Right lobe of liver (tissue), 4 donors: Measurements from ENCODE around the gene IPO13.

Experiments
- POLR2A ChIP-seq: fragments of 450-650 bp; IDR thresholded peaks from one replicate; pipeline ENCODE4 v1.6.1; 2017; ENCODE audit warnings: antibody characterized with exemption, mild to moderate bottlenecking
- TF ChIP-seq, protein P1 (sequence below), 4 donors: fragments of 200-600 bp in 3 of 4; fragments of 450-650 bp in 1 of 4; IDR thresholded peaks; one replicate each; pipeline versions ENCODE4 v1.5.1 to v1.8.0; 2016 to 2022; ENCODE audit warnings: antibody characterized with exemption in 4 of 4, mild to moderate bottlenecking in 2 of 4
- donor health status: DM: no; HTN: no; CAD: no.
- donor health status: DM: no; HTN: no; CAD: no.
- donor health status: DM: no; HTN: yes; CAD: no.

DNA sequence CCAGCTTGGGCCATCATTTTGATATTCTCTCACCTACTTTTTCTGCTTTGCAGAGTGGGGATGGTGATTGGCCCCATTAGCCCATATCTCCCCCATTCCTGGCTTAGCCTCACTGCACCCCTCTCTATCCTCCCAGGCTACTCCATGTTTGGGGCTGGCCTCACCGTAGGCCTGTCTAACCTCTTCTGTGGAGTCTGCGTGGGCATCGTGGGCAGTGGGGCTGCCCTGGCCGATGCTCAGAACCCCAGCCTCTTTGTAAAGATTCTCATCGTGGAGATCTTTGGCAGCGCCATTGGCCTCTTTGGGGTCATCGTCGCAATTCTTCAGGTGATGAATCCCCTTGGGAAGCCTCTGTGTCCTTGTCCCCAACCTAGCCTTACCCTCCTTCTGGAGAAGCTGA, 30.1 kb downstream of the IPO13 start:
- TF ChIP-seq, protein P1, sequence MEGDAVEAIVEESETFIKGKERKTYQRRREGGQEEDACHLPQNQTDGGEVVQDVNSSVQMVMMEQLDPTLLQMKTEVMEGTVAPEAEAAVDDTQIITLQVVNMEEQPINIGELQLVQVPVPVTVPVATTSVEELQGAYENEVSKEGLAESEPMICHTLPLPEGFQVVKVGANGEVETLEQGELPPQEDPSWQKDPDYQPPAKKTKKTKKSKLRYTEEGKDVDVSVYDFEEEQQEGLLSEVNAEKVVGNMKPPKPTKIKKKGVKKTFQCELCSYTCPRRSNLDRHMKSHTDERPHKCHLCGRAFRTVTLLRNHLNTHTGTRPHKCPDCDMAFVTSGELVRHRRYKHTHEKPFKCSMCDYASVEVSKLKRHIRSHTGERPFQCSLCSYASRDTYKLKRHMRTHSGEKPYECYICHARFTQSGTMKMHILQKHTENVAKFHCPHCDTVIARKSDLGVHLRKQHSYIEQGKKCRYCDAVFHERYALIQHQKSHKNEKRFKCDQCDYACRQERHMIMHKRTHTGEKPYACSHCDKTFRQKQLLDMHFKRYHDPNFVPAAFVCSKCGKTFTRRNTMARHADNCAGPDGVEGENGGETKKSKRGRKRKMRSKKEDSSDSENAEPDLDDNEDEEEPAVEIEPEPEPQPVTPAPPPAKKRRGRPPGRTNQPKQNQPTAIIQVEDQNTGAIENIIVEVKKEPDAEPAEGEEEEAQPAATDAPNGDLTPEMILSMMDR (IDR thresholded peaks at IDR 0.05): no peak
- TF ChIP-seq POLR2A: no peak
